Prostate gland (tissue), 2 donors: ENCODE measurements around the gene PTPRS. TPM values are rescaled to one million over a fixed set of nuclear protein-coding genes. Genes with fewer than 3 reads are reported as not detected.
"Not testable (repeated sequence)": the region's sequence is repeated elsewhere in the genome, so short reads cannot be mapped to it uniquely, and the experiment has no call there.

ENCODE experiments used
- DNase-seq: peaks from one replicate; pipeline ENCODE4 v3.0.0-alpha.2; 2019; ENCODE audit warnings: low spot score
- H3K27ac ChIP-seq, 2 donors: fragments of 200-600 bp; sonication (generic); 2 replicates each; pipeline ENCODE4 v1.5.1; 2017 to 2019
- H3K27me3 ChIP-seq: fragments of 200-600 bp; sonication (generic); replicated peaks from 2 replicates; pipeline ENCODE4 v1.5.1; 2019; ENCODE audit not compliant: insufficient read depth
- H3K36me3 ChIP-seq, 2 donors: fragments of 200-600 bp; sonication (generic); 1 replicate in 1 of 2; 2 replicates in 1 of 2; pipeline versions ENCODE4 v1.5.1 to v1.8.1; 2017 to 2019
- H3K4me1 ChIP-seq: fragments of 200-600 bp; sonication (generic); replicated peaks from 2 replicates; pipeline ENCODE4 v1.5.1; 2019
- H3K4me3 ChIP-seq, 2 donors: fragments of 200-600 bp; sonication (generic); 2 replicates each; pipeline ENCODE4 v1.5.1; 2017 to 2019
- H3K9me3 ChIP-seq: fragments of 200-600 bp; sonication (generic); 2 replicates; pipeline ENCODE4 v1.5.1; 2017
- CTCF ChIP-seq, 4 experiments: fragments of 200-600 bp in 2 of 4; fragments of 450-650 bp in 2 of 4; sonication (generic) in 2 of 4; IDR thresholded peaks; 1 replicate in 3 of 4; 2 replicates in 1 of 4; pipeline ENCODE4 v1.5.1; 2016 to 2019; ENCODE audit warnings: antibody characterized with exemption in 4 of 4, mild to moderate bottlenecking in 2 of 4, moderate library complexity in 2 of 4
- POLR2A ChIP-seq: fragments of 450-650 bp; IDR thresholded peaks from one replicate; pipeline ENCODE4 v1.6.1; 2016; ENCODE audit warnings: antibody characterized with exemption, mild to moderate bottlenecking
- POLR2AphosphoS5 ChIP-seq: sonication (generic); formaldehyde crosslinking; IDR thresholded peaks from one replicate; pipeline ENCODE4 v1.6.1; 2017; ENCODE audit warnings: antibody characterized with exemption
- WGBS: methylation state at CpG from one replicate; pipeline ENCODE4 v1.1.5; 2018; 5-methylcytosine and 5-hydroxymethylcytosine counted together
- intact Hi-C: fragments of 100-400 bp; cut with DNase I; formaldehyde crosslinking; loops from one replicate; pipeline ENCODE4 v1.14.2; 2022
- total RNA-seq, 2 donors: library from RNA; depleted of rRNA; stranded (reverse); fragments of >200 nt; gene quantifications; one replicate each; pipeline ENCODE4 v1.1.0, GENCODE V29; 2016

Gene PTPRS
- total RNA-seq, 2 donors from 2014 or later, result 221 to 379 TPM

GRCh38 chr19:5367530-5368133 lies 27.0 kb upstream of the PTPRS start:
- no peak overlapping the region for H3K4me3 ChIP-seq
- no peak for TF ChIP-seq POLR2A
- TF ChIP-seq POLR2AphosphoS5, result no peak
- no peak for TF ChIP-seq CTCF (IDR thresholded peaks at IDR 0.05)
- no peaks in the 10 kb centered on the region for H3K4me1 ChIP-seq
- 87% methylated on average over 5 of the region's 5 CpGs for WGBS
- no peak overlapping the region for H3K27ac ChIP-seq
- no peaks in the 10 kb centered on the region for H3K27me3 ChIP-seq
- H3K9me3 ChIP-seq, result no peaks in the 10 kb centered on the region
- intact Hi-C loops, result no loop called here
- H3K36me3 ChIP-seq, result no peaks in the 10 kb centered on the region
- DNase-seq, result no peak

- Histone ChIP-seq H3K36me3 (no peaks in the 10 kb centered on the region), H3K9me3 (no peaks in the 10 kb centered on the region), H3K4me1 (no peaks in the 10 kb centered on the region), H3K4me3 (no peak overlapping the region), H3K27me3 (no peaks in the 10 kb centered on the region), H3K27ac (no peak overlapping the region)
- no peak for DNase-seq
- WGBS, result 91% methylated on average over 6 of the region's 6 CpGs
- TF ChIP-seq CTCF (IDR thresholded peaks at IDR 0.05) (no peak), POLR2A (no peak), POLR2AphosphoS5 (no peak)
- intact Hi-C loops, result no loop called here
Observed at GRCh38 chr19:5365905-5366304, 25.3 kb upstream of the PTPRS start.

- 47% methylated on average over 7 of the region's 7 CpGs for WGBS
- Histone ChIP-seq H3K4me1 (no peaks in the 10 kb centered on the region), H3K4me3 (no peak overlapping the region), H3K9me3 (no peaks in the 10 kb centered on the region), H3K27me3 (no peaks in the 10 kb centered on the region), H3K36me3 (no peaks in the 10 kb centered on the region), H3K27ac (no peak overlapping the region)
- intact Hi-C loops, result no loop called here
- TF ChIP-seq POLR2A, result no peak
- no peak for TF ChIP-seq CTCF (IDR thresholded peaks at IDR 0.05)
- no peak for TF ChIP-seq POLR2AphosphoS5
- no peak for DNase-seq
Observed at GRCh38 chr19:5364674-5365073, 24.1 kb upstream of the PTPRS start.

- H3K27me3 ChIP-seq, H3K27ac ChIP-seq, H3K36me3 ChIP-seq, H3K4me3 ChIP-seq, H3K4me1 ChIP-seq, H3K9me3 ChIP-seq, DNase-seq, intact Hi-C loops: not testable (repeated sequence)
- 80% methylated on average over 9 of the region's 9 CpGs for WGBS
Observed at GRCh38 chr19:5361839-5362238, 21.2 kb upstream of the PTPRS start.

- H3K27me3 ChIP-seq, result no peaks in the 10 kb centered on the region
- DNase-seq, result no peak
- intact Hi-C loops, result no loop called here
- no peaks in the 10 kb centered on the region for H3K36me3 ChIP-seq
- no peak overlapping the region for H3K27ac ChIP-seq
- no peaks in the 10 kb centered on the region for H3K9me3 ChIP-seq
- 92% methylated on average over 4 of the region's 4 CpGs for WGBS
- TF ChIP-seq POLR2AphosphoS5, result no peak
- TF ChIP-seq CTCF (IDR thresholded peaks at IDR 0.05), result no peak
- TF ChIP-seq POLR2A, result no peak
- no peak overlapping the region for H3K4me3 ChIP-seq
- H3K4me1 ChIP-seq, result no peaks in the 10 kb centered on the region
Observed at GRCh38 chr19:5361407-5361806, 20.8 kb upstream of the PTPRS start.
